ENCODE results near the gene GALNT14.

DNA sequence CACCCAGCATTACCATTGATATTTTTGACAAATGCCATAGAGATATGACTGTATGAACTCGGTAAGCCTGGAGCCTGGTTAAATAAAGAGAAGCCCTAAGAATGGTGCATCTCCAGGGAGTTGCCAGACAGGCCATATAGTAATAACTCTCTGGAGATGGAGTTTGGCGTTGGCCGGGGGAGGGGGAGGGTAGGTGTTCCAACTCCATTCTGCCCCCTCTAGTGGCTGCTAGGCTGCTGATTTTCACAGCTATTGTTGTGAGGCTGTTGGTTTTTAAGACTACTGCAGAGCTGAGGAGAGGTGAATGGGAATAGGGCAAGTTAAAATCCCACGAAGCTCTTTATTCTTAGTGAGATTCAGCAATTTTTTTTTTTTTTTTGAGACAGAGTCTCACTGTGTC lies 99.9 kb downstream of the GALNT14 start:
- TF ChIP-seq, protein P1, sequence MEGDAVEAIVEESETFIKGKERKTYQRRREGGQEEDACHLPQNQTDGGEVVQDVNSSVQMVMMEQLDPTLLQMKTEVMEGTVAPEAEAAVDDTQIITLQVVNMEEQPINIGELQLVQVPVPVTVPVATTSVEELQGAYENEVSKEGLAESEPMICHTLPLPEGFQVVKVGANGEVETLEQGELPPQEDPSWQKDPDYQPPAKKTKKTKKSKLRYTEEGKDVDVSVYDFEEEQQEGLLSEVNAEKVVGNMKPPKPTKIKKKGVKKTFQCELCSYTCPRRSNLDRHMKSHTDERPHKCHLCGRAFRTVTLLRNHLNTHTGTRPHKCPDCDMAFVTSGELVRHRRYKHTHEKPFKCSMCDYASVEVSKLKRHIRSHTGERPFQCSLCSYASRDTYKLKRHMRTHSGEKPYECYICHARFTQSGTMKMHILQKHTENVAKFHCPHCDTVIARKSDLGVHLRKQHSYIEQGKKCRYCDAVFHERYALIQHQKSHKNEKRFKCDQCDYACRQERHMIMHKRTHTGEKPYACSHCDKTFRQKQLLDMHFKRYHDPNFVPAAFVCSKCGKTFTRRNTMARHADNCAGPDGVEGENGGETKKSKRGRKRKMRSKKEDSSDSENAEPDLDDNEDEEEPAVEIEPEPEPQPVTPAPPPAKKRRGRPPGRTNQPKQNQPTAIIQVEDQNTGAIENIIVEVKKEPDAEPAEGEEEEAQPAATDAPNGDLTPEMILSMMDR (IDR thresholded peaks at IDR 0.05), result no peak
- TF ChIP-seq POLR2A (IDR thresholded peaks at IDR 0.05), result no peak

Data from vagina (tissue), 2 donors.